Spleen (tissue), 7 donors: ENCODE results near the gene KIZ.

Experiments
- POLR2A ChIP-seq, 3 donors: fragments of 450-650 bp; IDR thresholded peaks; one replicate each; pipeline ENCODE4 v1.5.1; 2017; ENCODE audit warnings: antibody characterized with exemption in 3 of 3, mild to moderate bottlenecking in 1 of 3
- POLR2AphosphoS5 ChIP-seq, 3 donors: sonication (generic); formaldehyde crosslinking; IDR thresholded peaks; one replicate each; pipeline ENCODE4 v1.5.1; 2017; ENCODE audit warnings: antibody characterized with exemption in 3 of 3
- TF ChIP-seq, protein P1 (sequence below), 11 experiments: fragments of 200-600 bp in 7 of 11; fragments of 450-650 bp in 4 of 11; sonication (generic) in 4 of 11; IDR thresholded peaks in 8 of 11; conservative IDR thresholded peaks in 3 of 11; 1 replicate in 7 of 11; 2 replicates in 4 of 11; pipeline versions ENCODE4 v1.4.0 to v1.8.0; 2016 to 2021; ENCODE audit warnings: antibody characterized with exemption in 11 of 11, inconsistent platforms in 4 of 11, mild to moderate bottlenecking in 1 of 11
- donor health status: DM: no; HTN: no; CAD: no; lungs with moderate emphysema.
- donor health status: DM: no; HTN: no; CAD: no.
- donor health status: DM: no; HTN: no; CAD: no.

DNA sequence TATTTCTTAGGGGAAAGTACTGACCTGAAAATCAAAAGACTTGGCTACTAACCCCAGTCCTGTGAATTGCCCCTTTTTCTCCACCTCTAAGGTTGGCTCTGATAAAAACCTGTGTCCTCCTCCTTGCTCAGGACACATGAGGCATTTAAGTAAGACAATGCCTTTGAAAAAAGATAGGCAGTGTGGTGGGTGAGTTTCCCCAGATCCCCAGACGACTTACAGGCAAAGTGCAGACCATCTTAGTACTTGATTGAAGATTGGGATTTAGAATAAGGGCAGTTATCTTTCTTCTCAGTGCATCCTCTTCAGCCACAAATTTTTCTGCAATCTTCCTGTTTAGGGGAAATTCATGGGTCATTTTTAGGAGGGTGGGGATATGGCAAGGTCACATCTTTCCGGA, 87.8 kb downstream of the KIZ start:
- TF ChIP-seq, protein P1, sequence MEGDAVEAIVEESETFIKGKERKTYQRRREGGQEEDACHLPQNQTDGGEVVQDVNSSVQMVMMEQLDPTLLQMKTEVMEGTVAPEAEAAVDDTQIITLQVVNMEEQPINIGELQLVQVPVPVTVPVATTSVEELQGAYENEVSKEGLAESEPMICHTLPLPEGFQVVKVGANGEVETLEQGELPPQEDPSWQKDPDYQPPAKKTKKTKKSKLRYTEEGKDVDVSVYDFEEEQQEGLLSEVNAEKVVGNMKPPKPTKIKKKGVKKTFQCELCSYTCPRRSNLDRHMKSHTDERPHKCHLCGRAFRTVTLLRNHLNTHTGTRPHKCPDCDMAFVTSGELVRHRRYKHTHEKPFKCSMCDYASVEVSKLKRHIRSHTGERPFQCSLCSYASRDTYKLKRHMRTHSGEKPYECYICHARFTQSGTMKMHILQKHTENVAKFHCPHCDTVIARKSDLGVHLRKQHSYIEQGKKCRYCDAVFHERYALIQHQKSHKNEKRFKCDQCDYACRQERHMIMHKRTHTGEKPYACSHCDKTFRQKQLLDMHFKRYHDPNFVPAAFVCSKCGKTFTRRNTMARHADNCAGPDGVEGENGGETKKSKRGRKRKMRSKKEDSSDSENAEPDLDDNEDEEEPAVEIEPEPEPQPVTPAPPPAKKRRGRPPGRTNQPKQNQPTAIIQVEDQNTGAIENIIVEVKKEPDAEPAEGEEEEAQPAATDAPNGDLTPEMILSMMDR (IDR thresholded peaks at IDR 0.05 in 8 of 11, conservative IDR thresholded peaks at IDR 0.05 in 3 of 11), result no peak
- TF ChIP-seq POLR2AphosphoS5 (IDR thresholded peaks at IDR 0.05) (no peak), POLR2A (IDR thresholded peaks at IDR 0.05) (no peak)
